ENCODE results near the gene FGD1.

FGD1 gene

GRCh38 chrX:54397113-54397512 lies 98.9 kb downstream of the FGD1 start:
- DNase-seq (ENCODE audit: low spot score), result no peak

Data from left forelimb (tissue), 1 donor.